Thyroid gland (tissue), 4 donors: ENCODE results near the gene BLM. TPM values are rescaled to one million over a fixed set of nuclear protein-coding genes. Genes with fewer than 3 reads are reported as not detected.

Experiments used
- DNase-seq, 2 donors: peaks; one replicate each; pipeline ENCODE4 v3.0.0-alpha.2; 2019
- H3K27ac ChIP-seq, 3 donors: fragments of 200-600 bp; sonication (generic); 1 replicate in 2 of 3; 2 replicates in 1 of 3; pipeline ENCODE4 v1.5.1; 2016 to 2019; ENCODE audit warnings: mild to moderate bottlenecking in 1 of 3, moderate library complexity in 1 of 3
- H3K27me3 ChIP-seq: fragments of 200-600 bp; sonication (generic); one replicate; pipeline ENCODE4 v1.5.1; 2019
- H3K36me3 ChIP-seq, 2 donors: fragments of 200-600 bp; sonication (generic); one replicate each; pipeline ENCODE4 v1.5.1; 2016 to 2019
- H3K4me1 ChIP-seq, 2 donors: fragments of 200-600 bp; sonication (generic); one replicate each; pipeline ENCODE4 v1.5.1; 2017 to 2019
- H3K4me3 ChIP-seq, 3 donors: fragments of 200-600 bp; sonication (generic); replicated peaks in 1 of 3; 1 replicate in 2 of 3; 2 replicates in 1 of 3; pipeline ENCODE4 v1.5.1; 2016; ENCODE audit warnings: mild to moderate bottlenecking in 1 of 3
- H3K9me3 ChIP-seq: fragments of 200-600 bp; sonication (generic); one replicate; pipeline ENCODE4 v1.5.1; 2017
- CTCF ChIP-seq, 6 experiments: fragments of 200-600 bp in 3 of 6; fragments of 450-650 bp in 3 of 6; sonication (generic) in 3 of 6; IDR thresholded peaks; one replicate each; pipeline ENCODE4 v1.5.1; 2016 to 2019; ENCODE audit warnings: antibody characterized with exemption in 6 of 6, mild to moderate bottlenecking in 2 of 6, inconsistent platforms in 1 of 6, moderate library complexity in 1 of 6
- POLR2A ChIP-seq, 2 donors: fragments of 450-650 bp; IDR thresholded peaks; one replicate each; pipeline ENCODE4 v1.6.1; 2017; ENCODE audit warnings: antibody characterized with exemption in 2 of 2, mild to moderate bottlenecking in 2 of 2, moderate library complexity in 1 of 2
- WGBS, 2 donors: methylation state at CpG; one replicate each; pipeline ENCODE4 v1.1.5; 2017; 5-methylcytosine and 5-hydroxymethylcytosine counted together
- intact Hi-C: fragments of 100-400 bp; cut with DNase I; formaldehyde crosslinking; loops from one replicate; pipeline ENCODE4 v1.15.1; 2023
- total RNA-seq, 4 donors: library from RNA; depleted of rRNA; stranded (reverse); fragments of >200 nt; gene quantifications; one replicate each; pipeline ENCODE4 v1.2.3, GENCODE V29; 2016

The BLM gene
- total RNA-seq, 4 donors from 2014 or later: 0.67 to 1.3 (median 1.2) TPM

- no peak for TF ChIP-seq POLR2A (IDR thresholded peaks at IDR 0.05)
- no peak for TF ChIP-seq CTCF (IDR thresholded peaks at IDR 0.05)
- H3K4me3 ChIP-seq: no peak overlapping the region
- H3K27ac ChIP-seq: no peak overlapping the region
- no peaks in the 10 kb centered on the region for H3K9me3 ChIP-seq
- WGBS, 2 donors: 68 to 75% methylated on average over 3 of the region's 3 CpGs
- no peaks in the 10 kb centered on the region for H3K27me3 ChIP-seq
- intact Hi-C loops: no loop called here
- H3K4me1 ChIP-seq: peaks cover 3 to 10% of the 10 kb centered on the region in 2 donors
- no peak for DNase-seq
- no peaks in the 10 kb centered on the region for H3K36me3 ChIP-seq
Measured at GRCh38 chr15:90709278-90709677, 7.9 kb upstream of the BLM start.

- WGBS, 2 donors: 41 to 51% methylated on average over 7 of the region's 7 CpGs
- no peaks in the 10 kb centered on the region for H3K27me3 ChIP-seq
- no peaks in the 10 kb centered on the region for H3K36me3 ChIP-seq
- DNase-seq: peak; percentile 85 to 90
- peaks cover 3 to 10% of the 10 kb centered on the region in 2 donors for H3K4me1 ChIP-seq
- H3K4me3 ChIP-seq: no peak overlapping the region
- no peaks in the 10 kb centered on the region for H3K9me3 ChIP-seq
- peak overlapping the region; percentile 15 to 52 (median 34) for H3K27ac ChIP-seq
- TF ChIP-seq POLR2A (IDR thresholded peaks at IDR 0.05) (peak in 1 of 2 donors; percentile 37), CTCF (IDR thresholded peaks at IDR 0.05) (no peak)
- intact Hi-C loops: no loop called here
Measured at GRCh38 chr15:90710436-90711027, 6.6 kb upstream of the BLM start.

- DNase-seq: no peak
- Histone ChIP-seq H3K36me3 (no peaks in the 10 kb centered on the region), H3K4me3 (no peak overlapping the region), H3K27me3 (no peaks in the 10 kb centered on the region), H3K4me1 (peaks cover 8 to 16% of the 10 kb centered on the region in 2 donors), H3K27ac (peak overlapping the region in 1 of 3 donors; percentile 52), H3K9me3 (no peaks in the 10 kb centered on the region)
- TF ChIP-seq CTCF (IDR thresholded peaks at IDR 0.05) (no peak), POLR2A (IDR thresholded peaks at IDR 0.05) (no peak)
- intact Hi-C loops: no loop called here
- 70 to 73% methylated on average over 2 of the region's 2 CpGs for WGBS, 2 donors
Measured at GRCh38 chr15:90711418-90711824, 5.7 kb upstream of the BLM start.

GRCh38 chr15:90711842-90712241, 5.3 kb upstream of the BLM start:
- Histone ChIP-seq H3K4me1 (peaks cover 8 to 16% of the 10 kb centered on the region in 2 donors), H3K27ac (no peak overlapping the region), H3K9me3 (no peaks in the 10 kb centered on the region), H3K36me3 (no peaks in the 10 kb centered on the region), H3K4me3 (no peak overlapping the region), H3K27me3 (no peaks in the 10 kb centered on the region)
- WGBS, 2 donors: 93 to 94% methylated on average over 2 of the region's 2 CpGs
- intact Hi-C loops: no loop called here
- no peak for TF ChIP-seq CTCF (IDR thresholded peaks at IDR 0.05)
- no peak for TF ChIP-seq POLR2A (IDR thresholded peaks at IDR 0.05)
- DNase-seq: no peak

- Histone ChIP-seq H3K27me3 (no peaks in the 10 kb centered on the region), H3K36me3 (no peaks in the 10 kb centered on the region), H3K9me3 (no peaks in the 10 kb centered on the region), H3K4me1 (peaks cover 13 to 21% of the 10 kb centered on the region in 2 donors), H3K4me3 (no peak overlapping the region), H3K27ac (no peak overlapping the region)
- no peak for DNase-seq
- WGBS, 2 donors: 90 to 96% methylated on average over 1 of the region's 1 CpG
- TF ChIP-seq CTCF (IDR thresholded peaks at IDR 0.05): no peak
- no peak for TF ChIP-seq POLR2A (IDR thresholded peaks at IDR 0.05)
- intact Hi-C loops: no loop called here
Measured at GRCh38 chr15:90713081-90713480, 4.1 kb upstream of the BLM start.
